H1 (cell line): Measurements from ENCODE around the gene GPC3. TPM values are rescaled to one million over a fixed set of nuclear protein-coding genes. Genes with fewer than 3 reads are reported as not detected.

ENCODE experiments used
- CTCF ChIA-PET: fragments of 300-600 bp; sonication (Branson Sonifier 250); formaldehyde crosslinking; loops from one replicate; lab custom pipeline; 2021; ENCODE audit not compliant: partially characterized antibody; lab: Charles Lee
- POLR2A ChIA-PET: fragments of 300-600 bp; sonication (Branson Sonifier 250); formaldehyde crosslinking; loops from one replicate; lab custom pipeline; 2021; ENCODE audit warnings: inconsistent platforms; ENCODE audit not compliant: partially characterized antibody; lab: Charles Lee
- DNase-seq, 2 experiments: peaks; one replicate each; pipeline versions ENCODE4 v3.0.0 to v3.0.0-alpha.2; 2010 to 2022; ENCODE audit warnings: low spot score in 2 of 2, low read depth in 1 of 2, mixed read lengths in 1 of 2
- FAIRE-seq: peaks from 2 replicates; lab custom pipeline; 2011; peaks lifted over from hg19 to GRCh38; lab: Jason Lieb, UNC
- H2AFZ ChIP-seq: 2 replicates; pipeline ENCODE4 v1.8.1; 2012; ENCODE audit warnings: low read length, inconsistent platforms
- H2AK5ac ChIP-seq: 2 replicates; pipeline ENCODE4 v1.6.1; 2013; ENCODE audit warnings: low read depth, low read length
- H2BK120ac ChIP-seq: replicated peaks from 2 replicates; pipeline ENCODE3; 2013; ENCODE audit warnings: low read depth, low read length, inconsistent platforms
- H2BK12ac ChIP-seq: 2 replicates; pipeline ENCODE4 v1.6.1; 2013; ENCODE audit warnings: low read depth, low read length
- H2BK15ac ChIP-seq: 2 replicates; pipeline ENCODE4 v1.6.1; 2013; ENCODE audit warnings: low read length
- H2BK20ac ChIP-seq: 2 replicates; pipeline ENCODE4 v1.6.1; 2013; ENCODE audit warnings: low read length
- H2BK5ac ChIP-seq: 2 replicates; pipeline ENCODE4 v1.6.1; 2013; ENCODE audit warnings: low read depth, low read length
- H3K14ac ChIP-seq: 2 replicates; pipeline ENCODE4 v1.6.1; 2013; ENCODE audit warnings: inconsistent platforms; ENCODE audit not compliant: insufficient read length
- H3K18ac ChIP-seq: 2 replicates; pipeline ENCODE4 v1.6.1; 2013; ENCODE audit warnings: low read length; ENCODE audit errors: extremely low read depth
- H3K23ac ChIP-seq: 2 replicates; pipeline ENCODE4 v1.6.1; 2013; ENCODE audit warnings: inconsistent platforms; ENCODE audit not compliant: insufficient read length
- H3K23me2 ChIP-seq: 2 replicates; pipeline ENCODE4 v1.6.1; 2013; ENCODE audit warnings: low read depth, low read length
- H3K27ac ChIP-seq: 2 replicates; pipeline ENCODE4 v1.6.1; 2011; ENCODE audit warnings: low read depth, low read length, inconsistent platforms
- H3K27me3 ChIP-seq, 4 experiments: replicated peaks in 1 of 4; 1 replicate in 1 of 4; 2 replicates in 3 of 4; pipeline versions ENCODE4 v1.6.1 to v1.8.1; 2011 to 2013; ENCODE audit warnings: low read length in 3 of 4, mild to moderate bottlenecking in 3 of 4, inconsistent platforms in 2 of 4, mixed read lengths in 2 of 4, moderate library complexity in 1 of 4; ENCODE audit not compliant: control insufficient read depth in 3 of 4, insufficient read depth in 3 of 4; ENCODE audit errors: extremely low read depth in 1 of 4
- H3K36me3 ChIP-seq, 4 experiments: 2 replicates each; pipeline versions ENCODE4 v1.6.1 to v1.8.1; 2011 to 2013; ENCODE audit warnings: mild to moderate bottlenecking in 4 of 4, low read length in 3 of 4, moderate library complexity in 2 of 4, control low read depth in 1 of 4, inconsistent platforms in 1 of 4; ENCODE audit not compliant: insufficient read depth in 4 of 4, control insufficient read depth in 2 of 4
- H3K4ac ChIP-seq: replicated peaks from 2 replicates; pipeline ENCODE3; 2013; ENCODE audit warnings: low read length, low read depth, mixed read lengths, inconsistent platforms; ENCODE audit not compliant: insufficient read length
- H3K4me1 ChIP-seq, 4 experiments: replicated peaks in 1 of 4; 1 replicate in 1 of 4; 2 replicates in 3 of 4; pipeline versions ENCODE4 v1.6.1 to v1.8.1; 2011 to 2013; ENCODE audit warnings: low read length in 3 of 4, inconsistent platforms in 2 of 4, mixed read lengths in 1 of 4; ENCODE audit not compliant: insufficient read depth in 4 of 4, control insufficient read depth in 3 of 4
- H3K4me2 ChIP-seq, 2 experiments: 2 replicates each; pipeline versions ENCODE4 v1.6.1 to v1.8.1; 2011 to 2013; ENCODE audit warnings: low read depth in 2 of 2, low read length in 2 of 2, control low read depth in 1 of 2, inconsistent platforms in 1 of 2, mild to moderate bottlenecking in 1 of 2; ENCODE audit not compliant: insufficient read depth in 1 of 2
- H3K4me3 ChIP-seq, 4 experiments: fragments of 200-600, 300-600 bp in 1 of 4; sonication (generic), shearing (Covaris generic), sonication (Bioruptor Twin) in 1 of 4; 2 replicates each; pipeline versions ENCODE4 v1.5.1 to v1.8.1; 2011 to 2016; ENCODE audit warnings: low read length in 4 of 4, low read depth in 3 of 4, control low read depth in 2 of 4, inconsistent platforms in 2 of 4, mild to moderate bottlenecking in 2 of 4, mixed read lengths in 1 of 4, moderate library complexity in 1 of 4; ENCODE audit not compliant: insufficient read depth in 2 of 4; ENCODE audit errors: extremely low read depth in 1 of 4
- H3K56ac ChIP-seq: replicated peaks from 2 replicates; pipeline ENCODE3; 2013; ENCODE audit warnings: low read depth, mild to moderate bottlenecking, mixed read lengths, low read length, inconsistent platforms; ENCODE audit not compliant: insufficient read length
- H3K79me1 ChIP-seq: 2 replicates; pipeline ENCODE4 v1.6.1; 2013; ENCODE audit warnings: low read depth, low read length, control low read depth
- H3K79me2 ChIP-seq, 2 experiments: 2 replicates each; pipeline versions ENCODE4 v1.6.1 to v1.8.1; 2012 to 2013; ENCODE audit warnings: low read length in 2 of 2, mild to moderate bottlenecking in 2 of 2, inconsistent platforms in 1 of 2; ENCODE audit not compliant: insufficient read depth in 2 of 2, control insufficient read depth in 1 of 2
- H3K9ac ChIP-seq, 4 experiments: replicated peaks in 1 of 4; 1 replicate in 1 of 4; 2 replicates in 3 of 4; pipeline versions ENCODE4 v1.6.1 to v1.8.1; 2011 to 2013; ENCODE audit warnings: low read depth in 3 of 4, low read length in 3 of 4, control low read depth in 2 of 4, mild to moderate bottlenecking in 2 of 4, moderate library complexity in 2 of 4, inconsistent platforms in 1 of 4; ENCODE audit errors: extremely low read depth in 1 of 4
- H3K9me3 ChIP-seq, 2 experiments: 2 replicates each; pipeline versions ENCODE4 v1.6.1 to v1.8.1; 2012 to 2013; ENCODE audit warnings: mild to moderate bottlenecking in 2 of 2, moderate library complexity in 2 of 2, control low read depth in 1 of 2, inconsistent platforms in 1 of 2, low read depth in 1 of 2, low read length in 1 of 2, mixed read lengths in 1 of 2; ENCODE audit not compliant: insufficient read depth in 2 of 2
- H4K20me1 ChIP-seq, 2 experiments: replicated peaks in 1 of 2; 2 replicates each; pipeline versions ENCODE3 to v1.8.1; 2011 to 2013; ENCODE audit warnings: inconsistent platforms in 2 of 2, low read length in 2 of 2, mild to moderate bottlenecking in 1 of 2; ENCODE audit not compliant: insufficient read depth in 2 of 2, control insufficient read depth in 1 of 2
- H4K5ac ChIP-seq: 2 replicates; pipeline ENCODE4 v1.6.1; 2013; ENCODE audit warnings: low read length, low read depth, mixed read lengths, inconsistent platforms; ENCODE audit not compliant: insufficient read length
- H4K8ac ChIP-seq: 2 replicates; pipeline ENCODE4 v1.8.0; 2013; ENCODE audit warnings: mild to moderate bottlenecking, moderate library complexity, low read length, inconsistent platforms; ENCODE audit not compliant: insufficient read depth; ENCODE audit errors: extremely low read depth
- H4K91ac ChIP-seq: replicated peaks from 2 replicates; pipeline ENCODE3; 2013; ENCODE audit warnings: low read length, mixed read lengths, inconsistent platforms; ENCODE audit not compliant: insufficient read length
- SP1 ChIP-seq: IDR thresholded peaks from 2 replicates; pipeline ENCODE4 v1.6.1; 2011; ENCODE audit warnings: low read depth, low read length
- WGBS, 2 experiments: shearing (Covaris generic) in 1 of 2; methylation state at CpG; one replicate each; pipeline versions ENCODE4 v1.1.6 to v1.1.7; 2013 to 2015; ENCODE audit warnings: low lambda C conversion rate in 2 of 2, mixed read lengths in 2 of 2, inconsistent platforms in 1 of 2, low coverage in 1 of 2, missing lambda C conversion rate in 1 of 2; ENCODE audit not compliant: insufficient replicate concordance in 2 of 2, insufficient coverage in 1 of 2, insufficient read length in 1 of 2; ENCODE audit errors: extremely low coverage in 1 of 2, missing lambda C conversion rate in 1 of 2; 5-methylcytosine and 5-hydroxymethylcytosine counted together
- polyA plus RNA-seq, 7 experiments: library from polyadenylated mRNA; depleted of rRNA in 3 of 7; stranded (reverse) in 5 of 7; unstranded in 2 of 7; fragments of >200 nt in 5 of 7; fragments of 200-250 nt in 2 of 7; gene quantifications; 1 replicate in 5 of 7; 2 replicates in 1 of 7; 4 replicates in 1 of 7; pipeline versions ENCODE4 v1.2.1 to v1.2.3, GENCODE V29; 2011 to 2013; ENCODE audit warnings: missing spikeins in 2 of 7, mixed read lengths in 2 of 7
- total RNA-seq: library from RNA; stranded (reverse); fragmentation: NEBNext Ultra II Directional; extraction: Animal tissue kit (Norgen Biotek cat#: 25700); gene quantifications from 2 replicates; pipeline ENCODE4 v1.2.1, GENCODE V29; 2021

The GPC3 gene
- total and polyA plus RNA-seq, 2 of the 8 experiments (the other 6 are each of a cell fraction or from before 2014, with no cell fraction given) = 64.8 to 71.9 TPM

DNA sequence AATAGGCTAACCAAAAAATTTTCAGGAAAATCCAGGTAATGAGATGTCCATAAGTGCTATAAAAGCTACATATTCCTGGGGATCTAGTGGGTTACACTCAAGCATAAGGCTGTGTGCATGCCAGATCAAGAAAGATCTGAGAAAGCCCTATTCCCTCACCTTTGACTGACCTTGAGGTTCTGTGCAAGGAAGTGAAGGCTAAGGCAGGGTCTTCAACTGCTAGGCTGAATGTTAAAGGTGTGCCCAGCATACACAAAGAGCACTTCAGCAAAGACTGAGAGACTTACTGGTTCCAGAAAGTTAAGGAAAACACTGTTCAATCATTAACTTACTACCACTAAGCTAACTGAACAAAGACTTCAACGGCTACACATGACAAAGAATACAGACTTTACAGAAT lies 269.7 kb downstream of the GPC3 start:
- H2BK5ac ChIP-seq = no peak overlapping the region
- H4K5ac ChIP-seq = no peak overlapping the region
- no peak overlapping the region for H2BK20ac ChIP-seq
- no peaks in the 10 kb centered on the region for H3K36me3 ChIP-seq
- no peak overlapping the region for H3K56ac ChIP-seq
- H3K27me3 ChIP-seq = no peaks in the 10 kb centered on the region
- H4K91ac ChIP-seq = no peak overlapping the region
- WGBS, 2 experiments = 89% methylated on average over 1 of the region's 1 CpG; no CpG with 5 or more reads in 1 of the 2 experiments
- no peak overlapping the region for H3K4me2 ChIP-seq
- no peak overlapping the region for H3K18ac ChIP-seq
- no peak for TF ChIP-seq SP1
- CTCF ChIA-PET = no interaction called here
- FAIRE-seq (no peak), DNase-seq (no peak)
- POLR2A ChIA-PET = no interaction called here
- no peaks in the 10 kb centered on the region for H3K9me3 ChIP-seq
- no peak overlapping the region for H3K14ac ChIP-seq
- no peaks in the 10 kb centered on the region for H3K23me2 ChIP-seq
- no peak overlapping the region for H2BK120ac ChIP-seq
- H4K20me1 ChIP-seq = no peaks in the 10 kb centered on the region
- no peak overlapping the region for H3K4me3 ChIP-seq
- H2BK12ac ChIP-seq = no peak overlapping the region
- no peaks in the 10 kb centered on the region for H3K79me2 ChIP-seq
- H2AK5ac ChIP-seq = no peak overlapping the region
- no peak overlapping the region for H2BK15ac ChIP-seq
- no peak overlapping the region for H3K23ac ChIP-seq
- H3K4ac ChIP-seq = no peak overlapping the region
- no peaks in the 10 kb centered on the region for H3K79me1 ChIP-seq
- no peak overlapping the region for H4K8ac ChIP-seq
- H3K4me1 ChIP-seq = peaks cover 0 to 5% (median 0%) of the 10 kb centered on the region in 4 experiments; a peak in 2 of 7 replicates
- H2AFZ ChIP-seq = no peak overlapping the region
- no peak overlapping the region for H3K27ac ChIP-seq
- no peak overlapping the region for H3K9ac ChIP-seq
